Right atrium auricular region (tissue), 2 donors: Measurements from ENCODE around the gene CYP27C1. TPM values are rescaled to one million over a fixed set of nuclear protein-coding genes. Genes with fewer than 3 reads are reported as not detected.

Experiments used
- DNase-seq: peaks from one replicate; pipeline ENCODE4 v3.0.0-alpha.2; 2019; ENCODE audit warnings: low spot score
- H3K27ac ChIP-seq, 2 donors: fragments of 200-600 bp; sonication (generic); 1 replicate in 1 of 2; 2 replicates in 1 of 2; pipeline ENCODE4 v1.5.1; 2016 to 2019
- H3K27me3 ChIP-seq, 2 donors: fragments of 200-600 bp; sonication (generic); one replicate each; pipeline versions ENCODE4 v1.5.1 to v1.6.0; 2017 to 2019
- H3K36me3 ChIP-seq: fragments of 200-600 bp; sonication (generic); one replicate; pipeline ENCODE4 v1.5.1; 2016
- H3K4me1 ChIP-seq, 2 donors: fragments of 200-600 bp; sonication (generic); one replicate each; pipeline versions ENCODE4 v1.5.1 to v1.6.0; 2017 to 2019
- H3K4me3 ChIP-seq, 2 donors: fragments of 200-600 bp; sonication (generic); 1 replicate in 1 of 2; 2 replicates in 1 of 2; pipeline ENCODE4 v1.5.1; 2017 to 2019; ENCODE audit warnings: mild to moderate bottlenecking in 1 of 2, moderate library complexity in 1 of 2
- H3K9me3 ChIP-seq, 2 donors: fragments of 200-600 bp; sonication (generic); one replicate each; pipeline ENCODE4 v1.5.1; 2019
- total RNA-seq, 2 donors: library from RNA; depleted of rRNA; stranded (reverse); fragments of >200 nt; gene quantifications; one replicate each; pipeline ENCODE4 v1.1.0, GENCODE V29; 2016
- TF ChIP-seq, protein P1 (sequence below), 2 donors: fragments of 200-600 bp; sonication (generic); IDR thresholded peaks; one replicate each; pipeline ENCODE4 v1.5.1; 2019; ENCODE audit warnings: antibody characterized with exemption in 2 of 2

The CYP27C1 gene
- total RNA-seq, 2 donors from 2014 or later: 0.24 TPM; not detected in 1

DNA sequence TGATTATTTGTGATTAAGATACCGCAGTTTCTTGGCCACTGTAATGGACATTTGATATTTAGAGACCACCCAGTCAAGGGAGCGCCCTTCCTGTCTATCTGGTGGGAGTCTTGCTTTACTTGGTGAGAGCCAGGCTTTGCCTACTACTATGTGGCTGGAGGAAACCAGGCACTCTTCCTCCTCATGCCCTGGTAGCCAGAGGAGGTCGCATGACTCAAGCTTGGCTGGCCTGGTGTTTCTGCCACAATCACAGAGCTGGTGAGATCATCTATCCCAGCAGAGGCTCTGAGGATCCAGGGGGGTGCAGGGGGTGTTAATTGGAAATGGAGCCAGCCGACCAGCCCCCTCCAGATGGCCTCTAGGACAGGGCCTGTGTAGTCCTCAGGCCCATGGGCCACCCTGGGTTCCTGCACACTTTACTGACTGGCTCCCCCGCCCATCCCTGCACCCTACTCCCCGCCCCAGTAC, 66.4 kb downstream of the CYP27C1 start:
- DNase-seq: no peak
- H3K9me3 ChIP-seq: peaks cover 0 to 14% of the 10 kb centered on the region in 2 donors
- no peaks in the 10 kb centered on the region for H3K4me1 ChIP-seq
- TF ChIP-seq, protein P1, sequence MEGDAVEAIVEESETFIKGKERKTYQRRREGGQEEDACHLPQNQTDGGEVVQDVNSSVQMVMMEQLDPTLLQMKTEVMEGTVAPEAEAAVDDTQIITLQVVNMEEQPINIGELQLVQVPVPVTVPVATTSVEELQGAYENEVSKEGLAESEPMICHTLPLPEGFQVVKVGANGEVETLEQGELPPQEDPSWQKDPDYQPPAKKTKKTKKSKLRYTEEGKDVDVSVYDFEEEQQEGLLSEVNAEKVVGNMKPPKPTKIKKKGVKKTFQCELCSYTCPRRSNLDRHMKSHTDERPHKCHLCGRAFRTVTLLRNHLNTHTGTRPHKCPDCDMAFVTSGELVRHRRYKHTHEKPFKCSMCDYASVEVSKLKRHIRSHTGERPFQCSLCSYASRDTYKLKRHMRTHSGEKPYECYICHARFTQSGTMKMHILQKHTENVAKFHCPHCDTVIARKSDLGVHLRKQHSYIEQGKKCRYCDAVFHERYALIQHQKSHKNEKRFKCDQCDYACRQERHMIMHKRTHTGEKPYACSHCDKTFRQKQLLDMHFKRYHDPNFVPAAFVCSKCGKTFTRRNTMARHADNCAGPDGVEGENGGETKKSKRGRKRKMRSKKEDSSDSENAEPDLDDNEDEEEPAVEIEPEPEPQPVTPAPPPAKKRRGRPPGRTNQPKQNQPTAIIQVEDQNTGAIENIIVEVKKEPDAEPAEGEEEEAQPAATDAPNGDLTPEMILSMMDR (IDR thresholded peaks at IDR 0.05): no peak
- no peak overlapping the region for H3K27ac ChIP-seq
- H3K36me3 ChIP-seq: no peaks in the 10 kb centered on the region
- no peaks in the 10 kb centered on the region for H3K27me3 ChIP-seq
- no peak overlapping the region for H3K4me3 ChIP-seq

DNA sequence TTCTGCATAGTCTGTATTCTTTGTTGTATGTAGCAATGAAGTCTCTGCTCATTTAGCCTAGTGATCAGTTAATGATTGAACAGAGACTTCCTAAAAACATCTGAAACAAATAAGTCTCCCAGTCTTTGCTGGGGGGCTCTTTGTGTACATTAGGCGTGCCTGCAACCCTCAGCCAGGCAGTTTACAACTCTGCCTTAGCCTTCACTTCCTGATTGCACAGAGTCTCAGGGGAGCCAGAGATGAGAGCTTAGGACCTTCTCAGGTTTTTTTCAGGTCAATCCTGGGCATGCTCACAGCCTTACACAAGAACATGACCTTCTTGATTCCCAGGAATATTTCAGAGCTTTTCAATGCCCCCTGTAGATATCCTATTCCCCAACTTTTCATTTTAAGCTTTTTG, 69.1 kb downstream of the CYP27C1 start:
- Histone ChIP-seq H3K4me3 (no peak overlapping the region), H3K36me3 (no peaks in the 10 kb centered on the region), H3K9me3 (peaks cover 0 to 14% of the 10 kb centered on the region in 2 donors), H3K4me1 (no peaks in the 10 kb centered on the region), H3K27ac (no peak overlapping the region), H3K27me3 (no peaks in the 10 kb centered on the region)
- DNase-seq: no peak
- TF ChIP-seq, protein P1 (IDR thresholded peaks at IDR 0.05): no peak

DNA sequence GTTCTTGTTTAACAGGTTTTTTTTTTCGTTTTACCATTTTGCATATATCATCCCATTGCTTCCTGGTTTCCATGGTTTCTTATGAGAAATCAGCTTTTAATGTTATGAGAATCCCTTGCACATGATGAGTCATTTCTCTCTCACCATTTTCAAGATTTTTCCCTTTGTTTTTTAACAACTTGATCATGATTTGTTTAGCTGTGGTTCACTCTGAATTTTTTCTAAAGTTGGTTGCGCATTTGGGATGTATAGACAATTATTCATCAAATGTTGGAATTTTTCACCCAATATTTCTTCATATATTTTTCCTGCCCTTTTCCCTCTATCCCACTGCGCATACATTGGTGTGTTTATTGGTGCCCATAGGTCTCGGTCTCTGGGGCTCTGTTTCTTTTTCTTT, 70.7 kb downstream of the CYP27C1 start:
- Histone ChIP-seq H3K27ac (no peak overlapping the region), H3K4me1 (peaks cover 0 to 14% of the 10 kb centered on the region in 2 donors), H3K4me3 (no peak overlapping the region), H3K9me3 (peaks cover 0 to 14% of the 10 kb centered on the region in 2 donors), H3K36me3 (no peaks in the 10 kb centered on the region), H3K27me3 (no peaks in the 10 kb centered on the region)
- TF ChIP-seq, protein P1 (IDR thresholded peaks at IDR 0.05): no peak
- no peak for DNase-seq

DNA sequence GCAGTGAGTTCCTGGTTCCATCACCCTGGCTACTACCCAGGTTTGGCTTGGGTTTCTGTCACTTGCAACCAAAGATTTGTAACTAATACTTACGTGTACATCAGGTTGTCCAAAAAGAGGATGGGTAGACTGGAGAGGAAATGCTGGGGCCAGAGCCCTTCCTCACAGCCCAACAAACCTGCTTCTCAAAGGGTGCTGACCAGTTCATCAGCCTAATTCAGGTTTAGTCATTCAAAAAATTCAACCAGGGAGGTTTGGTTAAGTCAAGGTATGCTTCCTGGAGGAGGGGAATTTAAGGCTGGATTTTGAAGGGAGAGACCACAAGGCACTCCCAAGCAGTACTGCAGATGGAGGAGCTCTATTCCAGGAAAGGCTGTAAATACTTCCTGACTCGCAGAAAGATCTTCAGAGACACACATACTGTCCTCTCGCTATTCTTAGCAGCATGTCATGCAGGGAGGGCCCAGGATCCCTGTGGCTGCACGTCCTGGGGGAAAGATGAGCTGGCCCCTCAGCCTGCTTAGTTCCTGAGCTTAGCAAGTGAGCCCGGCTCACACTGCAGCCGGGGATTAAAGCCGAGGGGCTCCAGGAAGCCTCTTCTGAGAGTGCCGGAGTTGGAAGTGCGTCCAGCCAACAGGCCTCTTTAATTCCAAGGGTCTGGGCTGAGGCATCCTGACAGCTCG, 73.1 kb downstream of the CYP27C1 start:
- no peak for DNase-seq
- TF ChIP-seq, protein P1 (IDR thresholded peaks at IDR 0.05): no peak
- Histone ChIP-seq H3K9me3 (peaks cover 0 to 14% of the 10 kb centered on the region in 2 donors), H3K27ac (no peak overlapping the region), H3K4me1 (peaks cover 0 to 20% of the 10 kb centered on the region in 2 donors), H3K4me3 (no peak overlapping the region), H3K36me3 (no peaks in the 10 kb centered on the region), H3K27me3 (no peaks in the 10 kb centered on the region)

DNA sequence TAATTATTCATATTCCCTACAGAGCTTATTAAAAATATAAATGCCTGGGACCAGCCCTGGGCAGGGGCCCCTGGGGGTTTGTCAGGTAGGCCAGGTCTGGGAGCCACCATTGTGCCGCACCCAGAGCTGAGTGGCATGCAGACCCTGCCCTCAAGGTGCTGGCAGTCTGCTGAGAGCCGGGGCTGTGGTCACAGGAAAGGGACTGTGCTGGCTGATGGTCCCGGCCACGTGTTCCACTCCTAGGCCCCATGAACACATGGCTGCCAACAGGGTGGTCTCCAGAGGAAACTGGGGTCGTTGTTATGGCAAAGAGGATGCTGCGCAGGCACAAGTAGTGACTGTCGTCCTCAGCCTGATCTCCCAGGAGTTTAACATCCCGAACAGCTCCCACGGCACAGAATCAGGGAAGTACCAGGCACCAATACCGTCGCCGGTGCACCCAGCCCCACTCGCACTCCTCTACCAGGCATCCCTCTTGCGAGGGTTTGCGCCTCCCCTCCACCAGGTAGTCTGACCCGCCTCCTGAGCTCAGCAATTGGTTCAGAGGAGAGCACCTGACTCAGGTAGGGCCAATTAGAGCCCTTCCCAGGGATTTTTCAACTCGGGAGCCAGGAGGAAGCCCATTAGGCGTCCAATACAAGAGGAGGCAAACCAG, 73.9 kb downstream of the CYP27C1 start:
- Histone ChIP-seq H3K4me3 (no peak overlapping the region), H3K9me3 (peaks cover 0 to 12% of the 10 kb centered on the region in 2 donors), H3K27ac (no peak overlapping the region), H3K36me3 (no peaks in the 10 kb centered on the region), H3K4me1 (peaks cover 0 to 20% of the 10 kb centered on the region in 2 donors), H3K27me3 (no peaks in the 10 kb centered on the region)
- DNase-seq: no peak
- TF ChIP-seq, protein P1 (IDR thresholded peaks at IDR 0.05): no peak
